Ishikawa (cell line): Measurements from ENCODE around the gene SLC26A4.

ENCODE experiments used
- EGR1 ChIP-seq: IDR thresholded peaks from 2 replicates; pipeline ENCODE4 v1.6.1; 2012
- FOXM1 ChIP-seq: IDR thresholded peaks from 2 replicates; pipeline ENCODE4 v1.6.1; 2012; ENCODE audit warnings: low read depth, borderline replicate concordance
- RAD21 ChIP-seq: IDR thresholded peaks from 2 replicates; pipeline ENCODE4 v1.6.1; 2012; ENCODE audit warnings: low read depth
- TF ChIP-seq, protein P1 (sequence below): IDR thresholded peaks from 2 replicates; pipeline ENCODE4 v1.6.1; 2012; ENCODE audit warnings: low read depth, mild to moderate bottlenecking
- TF ChIP-seq, protein P2 (sequence below): IDR thresholded peaks from 2 replicates; pipeline ENCODE4 v1.6.1; 2012

GRCh38 chr7:107703872-107704271 is 43.2 kb downstream of the SLC26A4 start:
- TF ChIP-seq, protein P1, sequence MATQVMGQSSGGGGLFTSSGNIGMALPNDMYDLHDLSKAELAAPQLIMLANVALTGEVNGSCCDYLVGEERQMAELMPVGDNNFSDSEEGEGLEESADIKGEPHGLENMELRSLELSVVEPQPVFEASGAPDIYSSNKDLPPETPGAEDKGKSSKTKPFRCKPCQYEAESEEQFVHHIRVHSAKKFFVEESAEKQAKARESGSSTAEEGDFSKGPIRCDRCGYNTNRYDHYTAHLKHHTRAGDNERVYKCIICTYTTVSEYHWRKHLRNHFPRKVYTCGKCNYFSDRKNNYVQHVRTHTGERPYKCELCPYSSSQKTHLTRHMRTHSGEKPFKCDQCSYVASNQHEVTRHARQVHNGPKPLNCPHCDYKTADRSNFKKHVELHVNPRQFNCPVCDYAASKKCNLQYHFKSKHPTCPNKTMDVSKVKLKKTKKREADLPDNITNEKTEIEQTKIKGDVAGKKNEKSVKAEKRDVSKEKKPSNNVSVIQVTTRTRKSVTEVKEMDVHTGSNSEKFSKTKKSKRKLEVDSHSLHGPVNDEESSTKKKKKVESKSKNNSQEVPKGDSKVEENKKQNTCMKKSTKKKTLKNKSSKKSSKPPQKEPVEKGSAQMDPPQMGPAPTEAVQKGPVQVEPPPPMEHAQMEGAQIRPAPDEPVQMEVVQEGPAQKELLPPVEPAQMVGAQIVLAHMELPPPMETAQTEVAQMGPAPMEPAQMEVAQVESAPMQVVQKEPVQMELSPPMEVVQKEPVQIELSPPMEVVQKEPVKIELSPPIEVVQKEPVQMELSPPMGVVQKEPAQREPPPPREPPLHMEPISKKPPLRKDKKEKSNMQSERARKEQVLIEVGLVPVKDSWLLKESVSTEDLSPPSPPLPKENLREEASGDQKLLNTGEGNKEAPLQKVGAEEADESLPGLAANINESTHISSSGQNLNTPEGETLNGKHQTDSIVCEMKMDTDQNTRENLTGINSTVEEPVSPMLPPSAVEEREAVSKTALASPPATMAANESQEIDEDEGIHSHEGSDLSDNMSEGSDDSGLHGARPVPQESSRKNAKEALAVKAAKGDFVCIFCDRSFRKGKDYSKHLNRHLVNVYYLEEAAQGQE, result no peak
- no peak for TF ChIP-seq EGR1
- TF ChIP-seq, protein P2, sequence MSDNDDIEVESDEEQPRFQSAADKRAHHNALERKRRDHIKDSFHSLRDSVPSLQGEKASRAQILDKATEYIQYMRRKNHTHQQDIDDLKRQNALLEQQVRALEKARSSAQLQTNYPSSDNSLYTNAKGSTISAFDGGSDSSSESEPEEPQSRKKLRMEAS, result no peak
- no peak for TF ChIP-seq FOXM1
- TF ChIP-seq RAD21, result no peak
